Rectal smooth muscle tissue (tissue), 1 donor: ENCODE measurements around the gene KPRP.

ENCODE experiments used
- H3K27ac ChIP-seq: one replicate; pipeline ENCODE4 v1.7.0; 2013; ENCODE audit warnings: low read depth, low read length, inconsistent platforms
- H3K27me3 ChIP-seq: one replicate; pipeline ENCODE4 v1.7.0; 2013; ENCODE audit warnings: low read length; ENCODE audit not compliant: control insufficient read depth, insufficient read depth
- H3K36me3 ChIP-seq: one replicate; pipeline ENCODE4 v1.7.0; 2013; ENCODE audit warnings: low read length; ENCODE audit not compliant: control insufficient read depth, insufficient read depth
- H3K4me1 ChIP-seq: one replicate; pipeline ENCODE4 v1.7.0; 2013; ENCODE audit warnings: low read length; ENCODE audit not compliant: control insufficient read depth, insufficient read depth
- H3K4me3 ChIP-seq: one replicate; pipeline ENCODE4 v1.7.0; 2013; ENCODE audit warnings: low read length
- H3K9ac ChIP-seq: one replicate; pipeline ENCODE4 v1.7.0; 2013; ENCODE audit warnings: low read length

Gene KPRP

DNA sequence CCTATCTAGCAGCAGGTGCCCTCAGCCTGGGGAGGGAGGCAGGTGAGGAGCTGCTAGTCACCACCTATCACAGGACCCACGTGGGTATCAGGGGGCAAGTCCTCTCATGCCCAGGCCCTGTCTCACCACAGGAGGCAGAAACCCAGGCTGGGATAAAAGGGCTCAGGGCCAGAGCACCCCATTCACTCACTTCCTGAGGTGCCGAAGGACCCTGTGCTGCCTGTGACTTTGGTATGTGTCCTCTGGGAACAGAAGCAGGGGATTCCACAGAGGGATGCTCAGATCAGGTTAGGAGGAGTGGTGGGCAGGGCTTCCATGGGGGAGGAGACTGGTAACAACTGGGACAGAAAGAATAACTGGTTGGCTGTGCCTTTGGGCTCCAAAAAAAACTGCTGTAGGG is 28.3 kb downstream of the KPRP start, which contains the start of gene LCE1E:
LCE1E (plus strand) TSS at position 181 of the 400 bp plus-strand sequence. CDS start 1,043 bp downstream, outside the sequence.
- H3K27me3 ChIP-seq = no peaks in the 10 kb centered on the region
- H3K4me1 ChIP-seq = no peaks in the 10 kb centered on the region
- no peak within 1 kb of the TSS for H3K4me3 ChIP-seq
- H3K36me3 ChIP-seq = no peaks in the 10 kb centered on the region
- no peak within 1 kb of the TSS for H3K27ac ChIP-seq
- no peak within 1 kb of the TSS for H3K9ac ChIP-seq

GRCh38 chr1:152795686-152796085 is 37.9 kb downstream of the KPRP start:
- Histone ChIP-seq H3K4me3 (no peak overlapping the region), H3K4me1 (no peaks in the 10 kb centered on the region), H3K27me3 (no peaks in the 10 kb centered on the region), H3K36me3 (no peaks in the 10 kb centered on the region), H3K9ac (no peak overlapping the region), H3K27ac (no peak overlapping the region)

DNA sequence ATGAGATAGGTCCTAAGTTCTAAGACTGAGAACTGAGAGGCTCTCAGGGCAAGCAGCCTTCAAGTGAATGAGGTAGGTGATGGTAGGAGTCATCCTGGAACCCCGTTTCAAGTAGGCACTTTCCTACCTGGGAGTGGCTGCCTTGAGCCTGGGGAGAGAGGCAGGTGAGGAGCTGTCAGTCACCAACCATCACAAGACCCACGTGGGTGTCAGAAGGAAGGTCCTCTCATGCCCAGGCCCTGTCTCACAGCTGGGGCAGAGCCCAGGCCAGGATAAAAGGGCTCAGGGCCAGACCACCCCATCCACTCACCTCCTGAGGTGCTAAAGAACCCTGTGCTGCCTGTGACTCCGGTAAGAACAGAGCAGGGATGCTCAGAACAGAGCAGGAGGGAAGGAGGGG is 38.6 kb downstream of the KPRP start, which contains the start of gene LCE1D:
LCE1D (plus strand) TSS at position 301 of the 400 bp plus-strand sequence. CDS start 1,074 bp downstream, outside the sequence.
- no peak within 1 kb of the TSS for H3K9ac ChIP-seq
- no peak within 1 kb of the TSS for H3K4me3 ChIP-seq
- no peak within 1 kb of the TSS for H3K27ac ChIP-seq
- no peaks in the 10 kb centered on the region for H3K27me3 ChIP-seq
- H3K36me3 ChIP-seq = no peaks in the 10 kb centered on the region
- no peaks in the 10 kb centered on the region for H3K4me1 ChIP-seq

DNA sequence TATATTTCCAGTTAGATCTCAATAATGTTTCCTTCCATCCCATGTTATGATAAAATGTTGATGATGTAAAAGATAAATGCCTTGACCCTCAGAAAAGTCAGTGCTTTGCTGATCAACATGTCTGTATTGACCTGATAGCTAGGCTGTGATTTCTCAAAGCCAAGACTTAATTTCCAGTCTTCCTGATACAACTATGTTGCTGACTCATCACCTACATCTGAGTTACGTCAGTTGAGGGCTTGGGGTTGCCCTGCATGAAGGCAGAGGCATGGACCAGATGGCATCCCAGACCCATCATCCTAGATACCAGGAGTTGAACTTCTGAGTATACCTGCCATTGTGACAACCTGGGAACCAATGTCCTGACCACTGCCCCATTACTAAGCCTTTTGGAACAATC is 43.5 kb downstream of the KPRP start:
- Histone ChIP-seq H3K36me3 (no peaks in the 10 kb centered on the region), H3K4me1 (no peaks in the 10 kb centered on the region), H3K27ac (no peak overlapping the region), H3K9ac (no peak overlapping the region), H3K27me3 (no peaks in the 10 kb centered on the region), H3K4me3 (no peak overlapping the region)

DNA sequence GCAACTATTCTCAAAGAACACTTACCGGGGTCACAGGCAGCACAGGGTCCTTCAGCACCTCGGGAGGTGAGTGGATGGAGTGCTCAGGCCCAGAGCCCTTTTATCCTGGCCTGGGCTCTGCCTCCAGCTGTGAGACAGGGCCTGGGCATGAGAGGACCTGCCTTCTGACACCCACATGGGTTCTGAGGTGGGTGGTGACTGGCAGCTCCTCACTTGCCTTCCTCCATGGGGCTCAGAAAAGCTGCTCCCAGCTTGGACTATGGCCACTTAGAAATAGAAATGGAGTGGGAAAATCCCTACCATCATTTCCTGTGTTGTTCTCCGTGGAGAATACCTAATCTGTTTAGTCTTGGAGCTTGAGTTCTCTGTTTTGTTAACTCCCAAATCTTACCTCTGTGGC is 48.8 kb downstream of the KPRP start, which contains the start of gene LCE1C:
LCE1C (minus strand) TSS at position 76 of the 400 bp plus-strand sequence. CDS start 1,173 bp downstream, outside the sequence.
- no peak within 1 kb of the TSS for H3K4me3 ChIP-seq
- H3K9ac ChIP-seq = no peak within 1 kb of the TSS
- H3K36me3 ChIP-seq = no peaks in the 10 kb centered on the region
- no peaks in the 10 kb centered on the region for H3K4me1 ChIP-seq
- H3K27me3 ChIP-seq = no peaks in the 10 kb centered on the region
- H3K27ac ChIP-seq = no peak within 1 kb of the TSS

DNA sequence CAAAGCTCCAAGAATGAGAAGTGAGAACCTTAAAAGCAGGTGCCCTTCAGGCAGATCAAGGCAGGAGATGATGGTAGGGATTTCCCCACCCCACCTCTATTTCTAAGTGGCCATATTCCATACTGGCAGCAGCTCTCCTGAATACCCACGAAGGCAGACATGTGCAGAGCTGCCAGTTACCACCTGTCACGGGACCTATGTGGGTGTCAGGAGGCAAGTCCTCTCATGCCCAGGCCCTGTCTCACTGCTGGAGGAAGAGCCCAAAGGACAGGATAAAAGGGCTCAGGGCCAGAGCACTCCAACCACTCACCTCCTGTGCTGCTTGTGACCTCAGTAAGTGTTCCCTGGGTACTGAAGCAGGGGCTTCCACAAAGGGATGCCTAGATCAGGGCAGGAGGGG is 53.2 kb downstream of the KPRP start:
- Histone ChIP-seq H3K9ac (no peak overlapping the region), H3K27me3 (no peaks in the 10 kb centered on the region), H3K36me3 (no peaks in the 10 kb centered on the region), H3K4me3 (no peak overlapping the region), H3K4me1 (no peaks in the 10 kb centered on the region), H3K27ac (no peak overlapping the region)
